PC-3 (cell line): ENCODE measurements around the gene S100B. TPM values are rescaled to one million over a fixed set of nuclear protein-coding genes. Genes with fewer than 3 reads are reported as not detected.
A peak's percentile ranks its signal among the peaks of the same experiment; 100 is the strongest.
"Not testable (repeated sequence)": the region's sequence is repeated elsewhere in the genome, so short reads cannot be mapped to it uniquely, and the experiment has no call there.

ENCODE experiments used
- ATAC-seq: fragments of 200-7000 bp; cut with Tn5 transposase; 2 replicates; pipeline ENCODE4 v1.9.1; 2020; ENCODE audit warnings: mild to moderate bottlenecking, moderate library complexity
- BruUV-seq: library from RNA; stranded (reverse); fragments of 400-500 nt; replicated peaks from 2 replicates; lab custom pipeline; 2021; lab: Mats Ljungman, UMichigan
- CTCF ChIA-PET: fragments of 300-600 bp; sonication (Branson Sonifier 250); formaldehyde crosslinking; loops from one replicate; lab custom pipeline; 2022; ENCODE audit warnings: antibody characterized with exemption; lab: Charles Lee
- POLR2A ChIA-PET: fragments of 300-600 bp; sonication (Branson Sonifier 250); formaldehyde crosslinking; loops from one replicate; lab custom pipeline; 2022; ENCODE audit warnings: antibody characterized with exemption; ENCODE audit not compliant: unreplicated experiment; lab: Charles Lee
- DNase-seq: peaks from one replicate; pipeline ENCODE4 v3.0.0-alpha.2; 2015
- H2AFZ ChIP-seq: fragments of 300-600 bp; sonication (generic); 2 replicates; pipeline ENCODE4 v1.6.0; 2016; ENCODE audit warnings: antibody characterized with exemption, low read length
- H3F3A ChIP-seq: fragments of 300-600 bp; sonication (generic); one replicate; pipeline ENCODE4 v1.6.0; 2017; ENCODE audit warnings: antibody characterized with exemption, low read length, control low read depth, mild to moderate bottlenecking; ENCODE audit not compliant: unreplicated experiment
- H3K27ac ChIP-seq: fragments of 300-600 bp; sonication (generic); 2 replicates; pipeline ENCODE4 v1.5.1; 2016; ENCODE audit warnings: mild to moderate bottlenecking, low read length
- H3K27me3 ChIP-seq: fragments of 300-600 bp; sonication (generic); 2 replicates; pipeline ENCODE4 v1.6.1; 2016; ENCODE audit warnings: low read length, mixed read lengths
- H3K36me3 ChIP-seq: fragments of 300-600 bp; sonication (generic); 2 replicates; pipeline ENCODE4 v1.6.1; 2016; ENCODE audit warnings: low read depth, mixed run types, low read length, mixed read lengths
- H3K4me1 ChIP-seq: fragments of 300-600 bp; sonication (generic); 2 replicates; pipeline ENCODE4 v1.5.1; 2016; ENCODE audit warnings: low read length; ENCODE audit not compliant: insufficient read depth
- H3K4me2 ChIP-seq: fragments of 300-600 bp; sonication (generic); 2 replicates; pipeline ENCODE4 v1.6.0; 2016; ENCODE audit warnings: low read length
- H3K4me3 ChIP-seq: fragments of 300-600 bp; sonication (generic); 2 replicates; pipeline ENCODE4 v1.5.1; 2016; ENCODE audit warnings: mild to moderate bottlenecking, low read length, mixed read lengths
- H3K79me2 ChIP-seq: fragments of 300-600 bp; sonication (generic); 2 replicates; pipeline ENCODE4 v1.6.1; 2017; ENCODE audit warnings: low read length, mixed read lengths
- H3K9ac ChIP-seq: fragments of 300-600 bp; sonication (generic); 2 replicates; pipeline ENCODE4 v1.6.0; 2016; ENCODE audit warnings: mild to moderate bottlenecking, low read length
- H3K9me2 ChIP-seq: fragments of 300-600 bp; sonication (generic); replicated peaks from 2 replicates; pipeline ENCODE4 v1.6.1; 2016; ENCODE audit warnings: mixed run types, low read length, mixed read lengths
- H3K9me3 ChIP-seq: fragments of 300-600 bp; sonication (generic); 2 replicates; pipeline ENCODE4 v1.6.1; 2016; ENCODE audit warnings: low read length, mixed read lengths
- H4K20me1 ChIP-seq: fragments of 300-600 bp; sonication (generic); 2 replicates; pipeline ENCODE4 v1.6.1; 2016; ENCODE audit warnings: low read length, mixed read lengths
- CTCF ChIP-seq: fragments of 300-600 bp; sonication (generic); conservative IDR thresholded peaks from 2 replicates; pipeline ENCODE4 v1.5.1; 2017; ENCODE audit warnings: antibody characterized with exemption, low read depth, mild to moderate bottlenecking, low read length
- EZH2 ChIP-seq: fragments of 300-600 bp; sonication (generic); IDR thresholded peaks from one replicate; pipeline ENCODE4 v1.6.1; 2017; ENCODE audit warnings: antibody characterized with exemption, mild to moderate bottlenecking, low read length; ENCODE audit not compliant: unreplicated experiment
- EZH2phosphoT487 ChIP-seq: fragments of 300-600 bp; sonication (generic); IDR thresholded peaks from 2 replicates; pipeline ENCODE4 v1.6.1; 2018; ENCODE audit warnings: mild to moderate bottlenecking, antibody characterized with exemption, low read length, borderline replicate concordance
- intact Hi-C: fragments of 100-400 bp; cut with micrococcal nuclease; formaldehyde crosslinking; loops from 2 replicates; pipeline ENCODE4 v1.9.0; 2023
- total RNA-seq: library from RNA; depleted of rRNA; stranded (reverse); fragments of >200 nt; gene quantifications from 2 replicates; pipeline ENCODE4 v1.2.3, GENCODE V29; 2014

Gene S100B
- total RNA-seq, 1 experiment from 2014 or later = not detected

GRCh38 chr21:46634966-46635323 lies 30.1 kb upstream of the S100B start:
- TSS peak; percentile 92 for BruUV-seq
- H3F3A ChIP-seq = no peaks in the 10 kb centered on the region
- H3K36me3 ChIP-seq = peaks cover 3% of the 10 kb centered on the region; the same call in 1 of the 2 replicates
- H3K4me3 ChIP-seq = peak overlapping the region; percentile 90
- CTCF ChIA-PET = interaction anchor here (0.7 kb wide), 1 partner anchor 9 kb away, joined by 13 read pairs; no protein-coding TSS in a partner anchor
- H2AFZ ChIP-seq = peak overlapping the region; percentile 86
- H3K4me1 ChIP-seq = peaks cover 50% of the 10 kb centered on the region
- H3K9ac ChIP-seq = peak overlapping the region; percentile 98
- peak overlapping the region; percentile 97 for H3K27ac ChIP-seq
- TF ChIP-seq CTCF (no peak; the same call in 1 of the 2 replicates), EZH2 (no peak), EZH2phosphoT487 (no peak)
- H3K4me2 ChIP-seq = peak overlapping the region; percentile 97
- H3K9me2 ChIP-seq = no peaks in the 10 kb centered on the region
- H3K79me2 ChIP-seq = peaks cover 41% of the 10 kb centered on the region
- ATAC-seq = peak; percentile 4
- no peaks in the 10 kb centered on the region for H3K9me3 ChIP-seq
- H3K27me3 ChIP-seq = no peaks in the 10 kb centered on the region
- intact Hi-C loops = no loop called here
- POLR2A ChIA-PET = interaction anchor here (0.7 to 1.5 kb wide), 2 partner anchors 134 to 760 kb away, joined by 11 to 19 read pairs; no protein-coding TSS in a partner anchor
- peak; percentile 60 for DNase-seq
- peaks cover 17% of the 10 kb centered on the region for H4K20me1 ChIP-seq

GRCh38 chr21:46634427-46634826 lies 29.5 kb upstream of the S100B start:
- no TSS peak for BruUV-seq
- CTCF ChIA-PET = no interaction called here
- peaks cover 36% of the 10 kb centered on the region for H3K79me2 ChIP-seq
- H4K20me1 ChIP-seq = peaks cover 17% of the 10 kb centered on the region
- H3K4me2 ChIP-seq = peak overlapping the region; percentile 97
- peak overlapping the region; percentile 90 for H3K4me3 ChIP-seq
- peak overlapping the region; percentile 86; the same call in 1 of the 2 replicates for H2AFZ ChIP-seq
- H3K9me3 ChIP-seq = no peaks in the 10 kb centered on the region
- H3K9me2 ChIP-seq = no peaks in the 10 kb centered on the region
- peak overlapping the region; percentile 97 for H3K27ac ChIP-seq
- intact Hi-C loops = no loop called here
- DNase-seq (peak; percentile 84), ATAC-seq (peak; percentile 23)
- POLR2A ChIA-PET = interaction anchor here (0.6 kb wide), 1 partner anchor 99 kb away, joined by 4 read pairs; no protein-coding TSS in a partner anchor
- peaks cover 46% of the 10 kb centered on the region for H3K4me1 ChIP-seq
- peaks cover 3% of the 10 kb centered on the region; the same call in 1 of the 2 replicates for H3K36me3 ChIP-seq
- no peaks in the 10 kb centered on the region for H3K27me3 ChIP-seq
- H3K9ac ChIP-seq = peak overlapping the region; percentile 98
- no peak for TF ChIP-seq EZH2
- TF ChIP-seq CTCF = no peak
- no peak for TF ChIP-seq EZH2phosphoT487
- no peaks in the 10 kb centered on the region for H3F3A ChIP-seq

- Histone ChIP-seq H4K20me1 (peaks cover 17% of the 10 kb centered on the region), H3K9ac (no peak overlapping the region), H3K79me2 (peaks cover 27% of the 10 kb centered on the region), H3F3A (no peaks in the 10 kb centered on the region), H3K36me3 (peaks cover 3% of the 10 kb centered on the region; the same call in 1 of the 2 replicates), H3K9me3 (no peaks in the 10 kb centered on the region), H3K9me2 (no peaks in the 10 kb centered on the region), H3K4me3 (no peak overlapping the region), H3K4me1 (peaks cover 39% of the 10 kb centered on the region), H3K27me3 (no peaks in the 10 kb centered on the region), H3K27ac (peak overlapping the region; percentile 97), H2AFZ (no peak overlapping the region), H3K4me2 (peak overlapping the region; percentile 97; the same call in 1 of the 2 replicates)
- BruUV-seq = no TSS peak
- no peak for TF ChIP-seq EZH2phosphoT487
- no peak for TF ChIP-seq CTCF
- no peak for TF ChIP-seq EZH2
- DNase-seq (no peak), ATAC-seq (no peak)
- POLR2A ChIA-PET = no interaction called here
- intact Hi-C loops = no loop called here
- CTCF ChIA-PET = no interaction called here
Measured at GRCh38 chr21:46633566-46633965, 28.7 kb upstream of the S100B start.

- CTCF ChIA-PET = not testable (repeated sequence)
Measured at GRCh38 chr21:46630915-46631314, 26.0 kb upstream of the S100B start.

More at GRCh38 chr21:46630915-46631314, 26.0 kb upstream of the S100B start:
- H3K27me3 ChIP-seq, POLR2A ChIA-PET, BruUV-seq, H3K9me2 ChIP-seq, ATAC-seq, H3K9ac ChIP-seq, H3K9me3 ChIP-seq, H3K4me2 ChIP-seq, intact Hi-C loops, H4K20me1 ChIP-seq, H3K36me3 ChIP-seq, H3K4me3 ChIP-seq, H2AFZ ChIP-seq, H3K79me2 ChIP-seq, H3K27ac ChIP-seq, H3F3A ChIP-seq, DNase-seq: not testable (repeated sequence)
- peaks cover 17% of the 10 kb centered on the region for H3K4me1 ChIP-seq
